SH-SY5Y (cell line): Measurements from ENCODE around the gene RBFOX1.

Experiments used
- GATA2 ChIP-seq: IDR thresholded peaks from 2 replicates; pipeline ENCODE4 v1.6.1; 2011; ENCODE audit warnings: mild to moderate bottlenecking, low read depth, low read length
- GATA3 ChIP-seq: IDR thresholded peaks from 2 replicates; pipeline ENCODE4 v1.6.1; 2011; ENCODE audit warnings: low read depth, mild to moderate bottlenecking, low read length, moderate library complexity

DNA sequence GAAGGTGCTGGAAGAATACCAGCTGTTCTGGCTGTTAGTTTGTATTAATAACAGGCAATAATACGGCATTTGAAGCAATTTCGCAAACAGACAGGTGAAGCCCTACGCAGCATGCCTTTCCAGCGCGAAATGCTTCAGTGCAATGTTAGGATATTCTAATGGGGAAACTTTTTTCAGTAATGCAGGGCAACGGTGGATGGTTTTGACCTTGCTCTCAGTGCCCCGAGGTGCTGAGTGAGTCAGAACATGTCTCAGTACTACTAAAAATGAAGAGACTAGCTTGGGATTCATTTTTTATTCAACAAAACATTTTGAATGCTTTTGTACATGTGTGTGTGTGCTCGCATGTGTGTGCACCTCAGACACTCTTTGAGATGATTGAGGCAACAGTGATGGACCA lies 172.2 kb downstream of the RBFOX1 start:
- TF ChIP-seq GATA2 (no peak), GATA3 (no peak)
